Neuronal stem cell (in vitro differentiated cells): ENCODE data around the gene LCP1.
A peak's percentile ranks its signal among the peaks of the same experiment; 100 is the strongest.

Experiments used
- DNase-seq: peaks from one replicate; pipeline ENCODE4 v3.0.0-alpha.2; 2013; ENCODE audit warnings: low spot score
- H2AFZ ChIP-seq: one replicate; pipeline ENCODE4 v1.6.1; 2013; ENCODE audit warnings: mild to moderate bottlenecking, low read length, inconsistent platforms
- H2AK5ac ChIP-seq: 2 replicates; pipeline ENCODE4 v1.6.1; 2013; ENCODE audit warnings: low read depth, mild to moderate bottlenecking, inconsistent platforms, low read length, moderate library complexity, mixed read lengths
- H2BK120ac ChIP-seq: 2 replicates; pipeline ENCODE4 v1.6.1; 2013; ENCODE audit warnings: low read depth, mild to moderate bottlenecking, inconsistent platforms, low read length, moderate library complexity, mixed read lengths
- H2BK12ac ChIP-seq: one replicate; pipeline ENCODE4 v1.6.1; 2013; ENCODE audit warnings: low read length, inconsistent platforms
- H2BK15ac ChIP-seq: 2 replicates; pipeline ENCODE4 v1.6.1; 2013; ENCODE audit warnings: mild to moderate bottlenecking, low read length, inconsistent platforms, mixed read lengths
- H2BK5ac ChIP-seq: one replicate; pipeline ENCODE4 v1.6.1; 2013; ENCODE audit warnings: inconsistent platforms, mild to moderate bottlenecking, low read length, moderate library complexity
- H3K14ac ChIP-seq: one replicate; pipeline ENCODE4 v1.6.1; 2013; ENCODE audit warnings: low read length, inconsistent platforms
- H3K18ac ChIP-seq: 2 replicates; pipeline ENCODE4 v1.6.1; 2013; ENCODE audit warnings: low read length, inconsistent platforms
- H3K23ac ChIP-seq: 2 replicates; pipeline ENCODE4 v1.6.1; 2013; ENCODE audit warnings: low read depth, mild to moderate bottlenecking, mixed read lengths, low read length, inconsistent platforms; ENCODE audit not compliant: poor library complexity
- H3K27ac ChIP-seq: replicated peaks from 3 replicates; pipeline ENCODE4 v1.5.1; 2013; ENCODE audit warnings: low read length, inconsistent platforms
- H3K27me3 ChIP-seq, 3 experiments: 2 replicates each; pipeline ENCODE4 v1.6.1; 2013; ENCODE audit warnings: low read length in 3 of 3, mild to moderate bottlenecking in 2 of 3, inconsistent platforms in 1 of 3, low read depth in 1 of 3, mixed read lengths in 1 of 3, moderate library complexity in 1 of 3; ENCODE audit not compliant: control insufficient read depth in 3 of 3, insufficient read depth in 3 of 3
- H3K36me3 ChIP-seq, 2 donors: replicated peaks in 1 of 2; 2 replicates each; pipeline ENCODE4 v1.6.1; 2013; ENCODE audit warnings: low read length in 2 of 2; ENCODE audit not compliant: control insufficient read depth in 2 of 2, insufficient read depth in 2 of 2
- H3K4ac ChIP-seq: 2 replicates; pipeline ENCODE4 v1.6.1; 2013; ENCODE audit warnings: inconsistent platforms, mild to moderate bottlenecking, low read length, moderate library complexity
- H3K4me1 ChIP-seq, 2 donors: 1 replicate in 1 of 2; 2 replicates in 1 of 2; pipeline ENCODE4 v1.6.1; 2013; ENCODE audit warnings: low read length in 2 of 2, low read depth in 1 of 2; ENCODE audit not compliant: control insufficient read depth in 2 of 2, insufficient read depth in 1 of 2
- H3K4me2 ChIP-seq: one replicate; pipeline ENCODE4 v1.6.1; 2013; ENCODE audit warnings: mild to moderate bottlenecking, low read length, inconsistent platforms; ENCODE audit not compliant: insufficient read depth, poor library complexity, severe bottlenecking
- H3K4me3 ChIP-seq, 2 donors: 2 replicates each; pipeline ENCODE4 v1.5.1; 2013; ENCODE audit warnings: low read length in 2 of 2, mild to moderate bottlenecking in 2 of 2, inconsistent platforms in 1 of 2, moderate library complexity in 1 of 2
- H3K79me1 ChIP-seq: one replicate; pipeline ENCODE4 v1.6.1; 2013; ENCODE audit warnings: low read depth, mild to moderate bottlenecking, inconsistent platforms, low read length, moderate library complexity
- H3K9ac ChIP-seq: one replicate; pipeline ENCODE4 v1.6.1; 2013; ENCODE audit warnings: mild to moderate bottlenecking, low read depth, low read length, inconsistent platforms; ENCODE audit not compliant: poor library complexity
- H3K9me3 ChIP-seq, 2 donors: replicated peaks in 1 of 2; 2 replicates each; pipeline versions ENCODE3 to v1.6.1; 2013; ENCODE audit warnings: low read length in 2 of 2, mild to moderate bottlenecking in 2 of 2, inconsistent platforms in 1 of 2, low read depth in 1 of 2, mixed read lengths in 1 of 2, moderate library complexity in 1 of 2; ENCODE audit not compliant: control insufficient read depth in 2 of 2, insufficient read depth in 1 of 2
- H4K8ac ChIP-seq: one replicate; pipeline ENCODE4 v1.6.1; 2013; ENCODE audit warnings: low read depth, mild to moderate bottlenecking, inconsistent platforms, low read length, moderate library complexity
- H4K91ac ChIP-seq: one replicate; pipeline ENCODE4 v1.6.1; 2013; ENCODE audit warnings: low read length, low read depth, mild to moderate bottlenecking, inconsistent platforms; ENCODE audit not compliant: poor library complexity
- WGBS, 2 donors: extraction: QIAGEN DNeasy Blood & Tissue Kit; methylation state at CpG; one replicate each; pipeline ENCODE4 v1.1.7; 2013; ENCODE audit warnings: missing lambda C conversion rate in 2 of 2, mixed read lengths in 1 of 2; ENCODE audit not compliant: insufficient read length in 2 of 2, insufficient replicate concordance in 1 of 2; ENCODE audit errors: extremely low coverage in 2 of 2; 5-methylcytosine and 5-hydroxymethylcytosine counted together

LCP1 gene

DNA sequence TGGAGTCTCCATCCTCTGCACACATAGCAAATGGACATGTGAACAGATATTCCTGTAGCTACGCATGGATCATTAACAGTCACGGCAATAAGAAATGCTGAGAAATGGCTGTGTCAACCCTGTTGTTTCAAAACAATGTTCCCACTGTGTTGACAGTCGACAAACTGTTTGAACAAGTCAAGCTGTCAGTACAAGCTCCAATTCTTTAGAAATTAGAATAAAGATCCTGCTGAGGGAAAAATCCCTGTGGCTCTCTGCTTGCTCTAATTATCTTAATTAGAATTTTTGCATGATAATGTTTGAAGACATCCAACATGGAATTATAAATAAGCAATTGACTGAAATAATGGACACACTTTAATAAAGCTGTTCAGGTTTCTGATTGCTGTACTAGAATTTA, 39.2 kb downstream of the LCP1 start:
- H3K4me2 ChIP-seq = no peak overlapping the region
- no peak overlapping the region for H2BK5ac ChIP-seq
- no peaks in the 10 kb centered on the region for H3K79me1 ChIP-seq
- no peak overlapping the region for H2BK120ac ChIP-seq
- WGBS, 2 donors = no CpG with 5 or more reads among the region's 3 CpGs
- no peak overlapping the region for H4K91ac ChIP-seq
- H3K9me3 ChIP-seq = no peaks in the 10 kb centered on the region
- H3K27me3 ChIP-seq = no peaks in the 10 kb centered on the region
- no peak overlapping the region for H3K4ac ChIP-seq
- H2BK15ac ChIP-seq = no peak overlapping the region
- no peak overlapping the region for H2AK5ac ChIP-seq
- H2BK12ac ChIP-seq = no peak overlapping the region
- no peaks in the 10 kb centered on the region for H3K36me3 ChIP-seq
- DNase-seq = no peak
- no peak overlapping the region for H3K14ac ChIP-seq
- no peak overlapping the region for H3K9ac ChIP-seq
- H3K4me1 ChIP-seq = peaks cover 0 to 2% of the 10 kb centered on the region in 2 donors
- H3K4me3 ChIP-seq = no peak overlapping the region
- no peak overlapping the region for H3K27ac ChIP-seq
- no peak overlapping the region for H4K8ac ChIP-seq
- H3K18ac ChIP-seq = no peak overlapping the region
- no peak overlapping the region for H2AFZ ChIP-seq
- H3K23ac ChIP-seq = no peak overlapping the region

DNA sequence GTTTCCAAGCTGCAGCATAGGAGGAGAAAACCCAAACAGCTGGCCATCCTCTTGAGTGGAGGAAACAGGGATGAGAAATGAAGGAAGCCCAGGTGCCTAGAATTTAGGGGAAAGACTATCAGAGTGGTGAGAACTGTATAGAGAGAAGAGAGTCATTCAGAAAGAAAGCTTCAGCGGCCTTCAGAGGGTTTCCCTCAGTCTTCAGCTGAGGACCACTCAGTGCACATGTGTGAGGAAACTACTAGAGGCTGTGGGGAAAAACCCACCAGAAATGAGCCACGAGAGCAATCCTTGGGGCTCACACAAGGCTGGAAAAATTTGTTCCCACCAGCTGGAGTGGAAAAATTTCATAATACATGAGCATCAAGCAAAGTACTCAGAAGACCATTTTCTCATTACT, 41.9 kb downstream of the LCP1 start:
- Histone ChIP-seq H2BK15ac (no peak overlapping the region), H2AK5ac (no peak overlapping the region), H3K36me3 (no peaks in the 10 kb centered on the region), H3K4me1 (peaks cover 0 to 5% of the 10 kb centered on the region in 2 donors), H2BK5ac (no peak overlapping the region), H3K4me2 (no peak overlapping the region), H3K14ac (no peak overlapping the region), H3K9me3 (no peaks in the 10 kb centered on the region), H3K23ac (no peak overlapping the region), H3K79me1 (no peaks in the 10 kb centered on the region), H2AFZ (no peak overlapping the region), H3K9ac (no peak overlapping the region), H3K18ac (no peak overlapping the region), H4K8ac (no peak overlapping the region), H3K27me3 (no peaks in the 10 kb centered on the region), H3K27ac (no peak overlapping the region), H2BK120ac (no peak overlapping the region), H2BK12ac (no peak overlapping the region), H4K91ac (no peak overlapping the region), H3K4ac (no peak overlapping the region), H3K4me3 (no peak overlapping the region)
- DNase-seq = no peak
- WGBS, 2 donors = no CpG with 5 or more reads among the region's 2 CpGs

DNA sequence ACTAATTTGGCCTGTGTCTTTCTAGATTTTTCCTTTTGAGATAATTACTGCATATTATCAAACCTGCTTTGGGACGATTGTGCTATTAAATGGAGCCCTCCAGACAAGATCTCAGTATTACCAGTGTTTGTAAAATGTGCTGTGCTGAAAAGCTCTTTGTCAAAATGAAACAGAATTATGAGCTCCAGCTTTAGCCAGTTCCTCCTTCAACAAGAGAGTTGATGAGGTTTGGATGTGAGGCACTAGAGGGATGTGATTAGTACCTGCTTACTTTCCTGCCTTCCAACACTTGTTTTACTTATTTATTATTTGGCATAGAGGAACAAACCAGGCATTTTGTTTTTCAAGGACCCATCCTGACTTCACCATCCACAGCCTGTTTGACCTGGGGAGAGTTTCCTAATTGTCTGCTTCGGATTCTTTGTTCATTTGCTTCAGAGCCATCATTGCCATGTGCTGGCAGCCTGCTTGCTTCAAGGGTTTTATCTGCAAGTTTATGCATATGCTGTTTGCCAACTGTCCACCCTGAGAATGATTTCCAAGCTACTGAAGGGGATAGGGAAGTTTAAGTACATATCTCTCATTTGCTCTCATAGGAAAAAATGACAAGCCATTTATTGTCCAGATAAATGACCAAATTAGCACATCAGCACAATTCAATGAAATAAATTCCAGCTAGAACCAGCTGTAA, 44.2 kb downstream of the LCP1 start:
- no CpG with 5 or more reads among the region's 2 CpGs for WGBS, 2 donors
- Histone ChIP-seq H3K36me3 (no peaks in the 10 kb centered on the region), H3K9me3 (no peaks in the 10 kb centered on the region), H4K8ac (no peak overlapping the region), H3K4me2 (no peak overlapping the region), H3K18ac (no peak overlapping the region), H2BK120ac (no peak overlapping the region), H3K4me1 (peaks cover 0 to 5% of the 10 kb centered on the region in 2 donors), H2AFZ (peak overlapping the region; percentile 33), H3K27ac (no peak overlapping the region), H3K4ac (no peak overlapping the region), H2AK5ac (no peak overlapping the region), H3K14ac (no peak overlapping the region), H3K27me3 (no peaks in the 10 kb centered on the region), H2BK5ac (no peak overlapping the region), H4K91ac (no peak overlapping the region), H2BK12ac (no peak overlapping the region), H3K23ac (no peak overlapping the region), H2BK15ac (no peak overlapping the region), H3K4me3 (no peak overlapping the region), H3K79me1 (no peaks in the 10 kb centered on the region), H3K9ac (no peak overlapping the region)
- no peak for DNase-seq

DNA sequence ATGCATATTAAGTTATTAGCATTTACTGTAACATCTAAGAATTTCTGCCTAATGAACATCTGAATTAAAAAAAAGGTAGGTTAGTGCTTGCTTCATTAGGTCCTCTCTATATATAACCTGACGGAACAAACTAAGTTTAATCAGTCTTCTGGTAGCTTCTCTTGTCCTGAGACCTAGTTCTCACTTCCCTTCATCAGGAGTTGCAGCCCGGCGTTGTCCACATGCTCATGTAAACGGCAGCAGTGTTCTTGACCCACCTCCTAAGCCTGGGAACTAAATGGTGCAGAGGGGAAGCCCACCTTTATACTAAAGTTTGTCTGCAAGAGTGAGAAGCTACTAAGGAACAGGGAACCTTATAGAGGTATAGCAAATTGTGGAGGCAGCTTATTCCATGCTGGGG, 45.3 kb downstream of the LCP1 start:
- H2BK120ac ChIP-seq = no peak overlapping the region
- peaks cover 0 to 4% of the 10 kb centered on the region in 2 donors for H3K4me1 ChIP-seq
- WGBS, 2 donors = no CpG with 5 or more reads among the region's 4 CpGs

More for the DNA sequence above, 45.3 kb downstream of the LCP1 start:
- Histone ChIP-seq H2AFZ (no peak overlapping the region), H3K18ac (no peak overlapping the region), H3K9me3 (no peaks in the 10 kb centered on the region), H3K23ac (no peak overlapping the region), H3K27me3 (no peaks in the 10 kb centered on the region), H3K14ac (no peak overlapping the region), H3K4me2 (no peak overlapping the region), H2BK5ac (no peak overlapping the region), H2BK15ac (no peak overlapping the region), H3K9ac (no peak overlapping the region), H4K8ac (no peak overlapping the region), H3K79me1 (no peaks in the 10 kb centered on the region), H3K27ac (no peak overlapping the region), H2BK12ac (no peak overlapping the region), H2AK5ac (no peak overlapping the region), H4K91ac (no peak overlapping the region), H3K4ac (no peak overlapping the region), H3K4me3 (no peak overlapping the region), H3K36me3 (no peaks in the 10 kb centered on the region)
- DNase-seq = no peak
